Measurements from ENCODE around the gene FN1. TPM values are rescaled to one million over a fixed set of nuclear protein-coding genes. Genes with fewer than 3 reads are reported as not detected.

Gene FN1
- total and polyA plus RNA-seq, 9 donors: 96.3 to 979 (median 287) TPM

DNA sequence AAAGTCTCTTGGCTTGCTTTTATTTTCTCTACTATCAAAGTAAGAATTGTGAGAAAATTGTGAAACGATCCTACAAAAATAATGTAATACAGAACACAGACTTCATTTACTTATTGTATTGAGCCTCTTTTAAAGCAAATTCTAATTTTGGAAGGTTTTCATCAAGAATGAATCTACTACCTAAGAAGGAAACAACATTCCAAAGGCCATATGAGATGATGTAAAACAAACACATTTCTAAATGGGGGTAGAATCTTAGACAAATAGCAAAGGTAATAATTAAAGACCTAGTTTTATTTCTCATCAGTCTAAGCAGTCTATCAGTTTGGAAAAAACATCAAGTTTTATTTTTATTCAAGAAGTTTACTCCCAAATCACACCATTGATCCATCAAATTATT lies 20.6 kb downstream of the FN1 start:
- H3K36me3 ChIP-seq: no peaks in the 10 kb centered on the region
- no peak for DNase-seq
- no peak overlapping the region for H3K4me3 ChIP-seq
- intact Hi-C loops (cut with DNase I): no loop called here
- WGBS, 3 donors: 23 to 72% (median 53%) methylated on average over 1 of the region's 1 CpG
- no peak for TF ChIP-seq POLR2A (IDR thresholded peaks at IDR 0.05)
- TF ChIP-seq, protein P1, sequence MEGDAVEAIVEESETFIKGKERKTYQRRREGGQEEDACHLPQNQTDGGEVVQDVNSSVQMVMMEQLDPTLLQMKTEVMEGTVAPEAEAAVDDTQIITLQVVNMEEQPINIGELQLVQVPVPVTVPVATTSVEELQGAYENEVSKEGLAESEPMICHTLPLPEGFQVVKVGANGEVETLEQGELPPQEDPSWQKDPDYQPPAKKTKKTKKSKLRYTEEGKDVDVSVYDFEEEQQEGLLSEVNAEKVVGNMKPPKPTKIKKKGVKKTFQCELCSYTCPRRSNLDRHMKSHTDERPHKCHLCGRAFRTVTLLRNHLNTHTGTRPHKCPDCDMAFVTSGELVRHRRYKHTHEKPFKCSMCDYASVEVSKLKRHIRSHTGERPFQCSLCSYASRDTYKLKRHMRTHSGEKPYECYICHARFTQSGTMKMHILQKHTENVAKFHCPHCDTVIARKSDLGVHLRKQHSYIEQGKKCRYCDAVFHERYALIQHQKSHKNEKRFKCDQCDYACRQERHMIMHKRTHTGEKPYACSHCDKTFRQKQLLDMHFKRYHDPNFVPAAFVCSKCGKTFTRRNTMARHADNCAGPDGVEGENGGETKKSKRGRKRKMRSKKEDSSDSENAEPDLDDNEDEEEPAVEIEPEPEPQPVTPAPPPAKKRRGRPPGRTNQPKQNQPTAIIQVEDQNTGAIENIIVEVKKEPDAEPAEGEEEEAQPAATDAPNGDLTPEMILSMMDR (IDR thresholded peaks at IDR 0.05): no peak
- TF ChIP-seq EP300 (IDR thresholded peaks at IDR 0.05): no peak
- no peaks in the 10 kb centered on the region for H3K9me3 ChIP-seq
- H3K27me3 ChIP-seq: no peaks in the 10 kb centered on the region
- no peak overlapping the region for H3K27ac ChIP-seq
- peaks cover 4% of the 10 kb centered on the region for H3K4me1 ChIP-seq (ENCODE audit: insufficient read depth)

DNA sequence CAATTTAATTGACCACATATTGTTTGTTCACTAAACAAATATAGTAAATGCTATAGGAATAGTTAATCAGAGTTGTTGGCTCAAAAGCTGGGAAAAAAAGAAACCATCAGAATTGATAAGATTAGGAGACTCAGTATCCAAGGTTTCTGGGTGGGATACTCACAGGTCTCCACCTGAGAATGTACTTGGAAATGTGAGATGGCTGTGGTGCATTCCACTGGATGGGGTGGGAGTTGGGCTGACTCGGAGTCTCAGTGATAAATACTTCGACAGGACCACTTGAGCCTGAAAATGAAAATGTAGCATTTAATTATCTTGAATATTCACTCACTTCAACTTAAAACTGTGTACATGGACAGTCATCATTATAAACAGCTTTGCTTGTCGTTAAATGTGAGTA lies 21.2 kb downstream of the FN1 start:
- H3K4me3 ChIP-seq: no peak overlapping the region
- intact Hi-C loops (cut with DNase I): no loop called here

DNA sequence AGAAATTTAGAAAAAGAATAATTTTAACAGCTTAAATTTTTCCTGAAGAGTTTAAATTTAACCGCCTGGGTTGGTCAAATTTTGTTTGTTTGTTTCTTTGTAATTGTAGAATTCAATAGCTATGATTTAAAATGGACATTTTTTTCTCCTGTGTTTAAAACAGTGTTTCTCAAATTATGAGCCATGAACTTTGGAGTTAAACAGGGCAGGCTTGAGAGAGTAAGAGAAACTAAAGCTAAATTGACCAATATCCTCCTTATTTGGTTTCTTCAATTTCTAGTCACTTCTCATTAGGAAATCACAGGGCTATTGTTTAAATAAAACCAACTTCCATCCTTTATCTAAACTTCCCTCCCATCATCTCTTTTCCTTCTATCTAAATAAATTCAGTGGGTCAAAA lies 21.9 kb downstream of the FN1 start:
- TF ChIP-seq POLR2A (IDR thresholded peaks at IDR 0.05) (no peak), EP300 (IDR thresholded peaks at IDR 0.05) (no peak)
- TF ChIP-seq, protein P1 (IDR thresholded peaks at IDR 0.05): no peak
- DNase-seq: no peak
- H3K27ac ChIP-seq: no peak overlapping the region
- peaks cover 4% of the 10 kb centered on the region for H3K4me1 ChIP-seq (ENCODE audit: insufficient read depth)
- intact Hi-C loops (cut with DNase I): no loop called here
- H3K27me3 ChIP-seq: no peaks in the 10 kb centered on the region
- H3K9me3 ChIP-seq: no peaks in the 10 kb centered on the region
- whole genome bisulfite sequencing, 3 donors: 93 to 98% (median 95%) methylated on average over 1 of the region's 1 CpG
- no peak overlapping the region for H3K4me3 ChIP-seq
- H3K36me3 ChIP-seq: no peaks in the 10 kb centered on the region

More for the DNA sequence above, 21.2 kb downstream of the FN1 start:
- WGBS, 3 donors: 69 to 73% (median 73%) methylated on average over 3 of the region's 3 CpGs
- no peak for DNase-seq
- TF ChIP-seq POLR2A (IDR thresholded peaks at IDR 0.05): no peak
- TF ChIP-seq EP300 (IDR thresholded peaks at IDR 0.05): no peak
- TF ChIP-seq, protein P1 (IDR thresholded peaks at IDR 0.05): no peak
- no peaks in the 10 kb centered on the region for H3K36me3 ChIP-seq
- H3K27ac ChIP-seq: no peak overlapping the region
- peaks cover 4% of the 10 kb centered on the region for H3K4me1 ChIP-seq (ENCODE audit: insufficient read depth)
- no peaks in the 10 kb centered on the region for H3K9me3 ChIP-seq
- no peaks in the 10 kb centered on the region for H3K27me3 ChIP-seq

DNA sequence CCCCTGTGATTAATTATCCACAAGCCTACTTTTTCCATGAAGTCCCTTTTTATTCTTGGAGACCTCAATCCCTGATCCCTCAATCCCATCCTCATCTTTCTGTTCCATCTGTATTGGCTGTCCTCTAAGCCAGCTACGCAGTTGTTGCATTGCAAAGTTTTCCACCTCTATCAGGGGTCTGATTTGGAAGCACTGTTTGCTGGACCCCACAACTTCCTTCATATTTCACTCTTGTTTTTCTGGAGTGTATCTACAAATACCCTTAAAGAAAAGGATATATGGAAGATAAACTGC lies 22.4 kb downstream of the FN1 start:
- no peaks in the 10 kb centered on the region for H3K27me3 ChIP-seq
- WGBS, 3 donors: 91 to 100% (median 99%) methylated on average over 1 of the region's 1 CpG
- peaks cover 4% of the 10 kb centered on the region for H3K4me1 ChIP-seq (ENCODE audit: insufficient read depth)
- H3K36me3 ChIP-seq: no peaks in the 10 kb centered on the region
- no peaks in the 10 kb centered on the region for H3K9me3 ChIP-seq
- no peak overlapping the region for H3K4me3 ChIP-seq
- intact Hi-C loops (cut with DNase I): no loop called here
- TF ChIP-seq, protein P1 (IDR thresholded peaks at IDR 0.05): no peak
- no peak for TF ChIP-seq POLR2A (IDR thresholded peaks at IDR 0.05)
- TF ChIP-seq EP300 (IDR thresholded peaks at IDR 0.05): no peak
- H3K27ac ChIP-seq: no peak overlapping the region
- DNase-seq: no peak
